Fibroblast of lung (primary cell): ENCODE measurements around the gene ARSJ. TPM values are rescaled to one million over a fixed set of nuclear protein-coding genes. Genes with fewer than 3 reads are reported as not detected.

Experiments used
- DNase-seq, 2 donors: peaks; one replicate each; pipeline versions ENCODE4 v3.0.0 to v3.0.0-alpha.2; 2010; ENCODE audit warnings: low read depth in 2 of 2
- H2AFZ ChIP-seq: 2 replicates; pipeline ENCODE4 v1.5.1; 2012; ENCODE audit warnings: low read length, control low read depth, inconsistent platforms
- H3K27ac ChIP-seq: 2 replicates; pipeline ENCODE4 v1.5.1; 2011; ENCODE audit warnings: low read length, control low read depth; ENCODE audit not compliant: insufficient read depth
- H3K27me3 ChIP-seq: 2 replicates; pipeline ENCODE4 v1.5.1; 2011; ENCODE audit warnings: mild to moderate bottlenecking, low read length; ENCODE audit not compliant: control insufficient read depth, insufficient read depth
- H3K36me3 ChIP-seq: 2 replicates; pipeline ENCODE4 v1.5.1; 2011; ENCODE audit warnings: low read length; ENCODE audit not compliant: control insufficient read depth, insufficient read depth
- H3K4me1 ChIP-seq: 2 replicates; pipeline ENCODE4 v1.5.1; 2011; ENCODE audit warnings: low read length; ENCODE audit not compliant: control insufficient read depth, insufficient read depth; ENCODE audit errors: extremely low read depth
- H3K4me2 ChIP-seq: 2 replicates; pipeline ENCODE4 v1.5.1; 2011; ENCODE audit warnings: low read length, control low read depth; ENCODE audit not compliant: insufficient read depth; ENCODE audit errors: extremely low read depth
- H3K4me3 ChIP-seq, 4 experiments: fragments of 200-600 bp in 1 of 4; sonication (generic) in 1 of 4; replicated peaks in 1 of 4; 2 replicates each; pipeline ENCODE4 v1.5.1; 2011 to 2016; ENCODE audit warnings: low read length in 4 of 4, low read depth in 3 of 4, mild to moderate bottlenecking in 3 of 4, control low read depth in 2 of 4, inconsistent platforms in 1 of 4, mixed read lengths in 1 of 4; ENCODE audit not compliant: insufficient read depth in 1 of 4; ENCODE audit errors: control extremely low read depth in 1 of 4
- H3K79me2 ChIP-seq: 2 replicates; pipeline ENCODE4 v1.5.1; 2012; ENCODE audit warnings: mild to moderate bottlenecking, low read length, inconsistent platforms; ENCODE audit not compliant: control insufficient read depth, insufficient read depth
- H3K9ac ChIP-seq: 2 replicates; pipeline ENCODE4 v1.5.1; 2011; ENCODE audit warnings: mild to moderate bottlenecking, low read length, control low read depth; ENCODE audit not compliant: insufficient read depth
- H3K9me3 ChIP-seq: 2 replicates; pipeline ENCODE4 v1.5.1; 2012; ENCODE audit warnings: low read depth, low read length; ENCODE audit not compliant: control insufficient read depth, insufficient read depth
- H4K20me1 ChIP-seq: 2 replicates; pipeline ENCODE4 v1.5.1; 2011; ENCODE audit warnings: low read length; ENCODE audit not compliant: control insufficient read depth, insufficient read depth; ENCODE audit errors: extremely low read depth
- CTCF ChIP-seq, 2 donors: IDR thresholded peaks in 1 of 2; conservative IDR thresholded peaks in 1 of 2; 1 replicate in 1 of 2; 2 replicates in 1 of 2; pipeline ENCODE4 v1.5.1; 2011 to 2012; ENCODE audit warnings: low read length in 2 of 2, control low read depth in 1 of 2, inconsistent platforms in 1 of 2, low read depth in 1 of 2, mild to moderate bottlenecking in 1 of 2
- EZH2 ChIP-seq: IDR thresholded peaks from 2 replicates; pipeline ENCODE4 v1.5.1; 2012; ENCODE audit warnings: low read length, control low read depth, mild to moderate bottlenecking; ENCODE audit errors: missing control alignments
- polyA plus RNA-seq, 2 donors: library from polyadenylated mRNA; depleted of rRNA in 1 of 2; stranded (reverse) in 1 of 2; unstranded in 1 of 2; fragments of >200 nt; gene quantifications; 2 replicates each; pipeline ENCODE4 v1.2.1, GENCODE V29; 2011 to 2012; ENCODE audit warnings: missing spikeins in 1 of 2
- total RNA-seq: library from RNA; depleted of rRNA; stranded (reverse); fragments of >200 nt; gene quantifications from 2 replicates; pipeline ENCODE4 v1.2.1, GENCODE V29; 2014

Gene ARSJ
- total and polyA plus RNA-seq, 2 donors (not counting 1 experiment from before 2014, with no cell fraction given), result 51.1 to 56.6 TPM

DNA sequence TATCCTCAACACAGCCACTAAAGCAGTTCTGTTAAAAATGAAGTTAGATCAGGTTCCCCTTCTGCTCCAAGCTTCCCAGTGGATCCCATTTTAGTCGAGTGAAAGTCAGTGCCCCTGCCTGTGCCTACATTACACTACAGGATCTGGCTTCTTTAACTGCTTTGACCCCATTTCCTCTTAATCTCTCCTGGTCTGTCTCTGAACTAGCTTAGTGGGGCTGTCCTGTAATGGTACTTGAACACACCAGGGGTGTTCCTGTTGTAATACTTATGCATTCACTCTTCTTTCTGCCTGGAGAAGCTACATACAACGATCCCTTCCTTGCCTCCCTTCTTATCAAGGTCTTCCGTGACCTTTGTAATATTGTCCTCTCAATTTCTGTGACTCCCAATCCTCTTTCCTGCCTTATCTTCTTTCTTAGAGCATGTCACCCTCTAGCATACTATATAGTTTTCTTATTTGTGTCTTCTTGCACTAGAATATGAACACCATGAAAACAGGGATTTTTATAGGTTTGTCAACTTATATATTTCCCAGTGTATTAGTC is 16.7 kb downstream of the ARSJ start:
- Histone ChIP-seq H3K4me2 (peak overlapping the region; percentile 28), H3K27ac (peak overlapping the region; percentile 75), H2AFZ (no peak overlapping the region), H3K9me3 (no peaks in the 10 kb centered on the region), H3K36me3 (no peaks in the 10 kb centered on the region), H4K20me1 (no peaks in the 10 kb centered on the region), H3K27me3 (no peaks in the 10 kb centered on the region), H3K9ac (no peak overlapping the region), H3K4me1 (peaks cover 31% of the 10 kb centered on the region), H3K4me3 (no peak overlapping the region), H3K79me2 (peaks cover 79% of the 10 kb centered on the region)
- DNase-seq, result no peak
- TF ChIP-seq EZH2, result no peak
- TF ChIP-seq CTCF (conservative IDR thresholded peaks at IDR 0.05 in 1 of 2, IDR thresholded peaks at IDR 0.05 in 1 of 2; ENCODE audit: low read depth in 1 of 2, low read length in 2 of 2), result no peak

GRCh38 chr4:113962016-113962347 is 17.5 kb downstream of the ARSJ start:
- no peak overlapping the region for H2AFZ ChIP-seq
- no peak overlapping the region for H3K4me3 ChIP-seq
- no peak overlapping the region for H3K9ac ChIP-seq
- DNase-seq, result no peak
- H3K27me3 ChIP-seq, result no peaks in the 10 kb centered on the region
- H3K27ac ChIP-seq, result peak overlapping the region; percentile 75
- H3K79me2 ChIP-seq, result peaks cover 80% of the 10 kb centered on the region
- TF ChIP-seq EZH2, result no peak
- no peak for TF ChIP-seq CTCF (conservative IDR thresholded peaks at IDR 0.05 in 1 of 2, IDR thresholded peaks at IDR 0.05 in 1 of 2; ENCODE audit: low read depth in 1 of 2, low read length in 2 of 2)
- H3K4me1 ChIP-seq, result peaks cover 35% of the 10 kb centered on the region
- H3K4me2 ChIP-seq, result no peak overlapping the region
- H3K9me3 ChIP-seq, result no peaks in the 10 kb centered on the region
- no peaks in the 10 kb centered on the region for H3K36me3 ChIP-seq
- no peaks in the 10 kb centered on the region for H4K20me1 ChIP-seq

- peaks cover 81% of the 10 kb centered on the region for H3K79me2 ChIP-seq
- H3K9ac ChIP-seq, result no peak overlapping the region
- no peaks in the 10 kb centered on the region for H3K36me3 ChIP-seq
These were observed 18.6 kb downstream of the ARSJ start for GRCh38 chr4:113960684-113961321.

More at GRCh38 chr4:113960684-113961321, 18.6 kb downstream of the ARSJ start:
- Histone ChIP-seq H3K9me3 (no peaks in the 10 kb centered on the region), H3K27me3 (no peaks in the 10 kb centered on the region), H3K4me2 (peak overlapping the region; percentile 73), H3K4me3 (peak overlapping the region in 2 of 4 experiments; percentile 4 to 6), H3K27ac (peak overlapping the region; percentile 84), H2AFZ (no peak overlapping the region), H4K20me1 (no peaks in the 10 kb centered on the region), H3K4me1 (peaks cover 35% of the 10 kb centered on the region)
- no peak for DNase-seq
- TF ChIP-seq EZH2 (no peak), CTCF (conservative IDR thresholded peaks at IDR 0.05 in 1 of 2, IDR thresholded peaks at IDR 0.05 in 1 of 2; ENCODE audit: low read depth in 1 of 2, low read length in 2 of 2) (no peak)
